Activated T-cell treated with anti-CD3 and anti-CD28 coated beads for 4 hours (primary cell): ENCODE results near the gene SELENOP.
"Not testable (repeated sequence)": the region's sequence is repeated elsewhere in the genome, so short reads cannot be mapped to it uniquely, and the experiment has no call there.

Source experiments
- DNase-seq: peaks from one replicate; pipeline ENCODE4 v3.0.0-alpha.2; 2020

Gene SELENOP

GRCh38 chr5:42811591-42812446 is at the start of gene SELENOP:
Gene SELENOP, minus strand, starts transcription at chr5:42811892. Its CDS starts 3,539 bp downstream, at chr5:42808353.
- DNase-seq = no peak

DNA sequence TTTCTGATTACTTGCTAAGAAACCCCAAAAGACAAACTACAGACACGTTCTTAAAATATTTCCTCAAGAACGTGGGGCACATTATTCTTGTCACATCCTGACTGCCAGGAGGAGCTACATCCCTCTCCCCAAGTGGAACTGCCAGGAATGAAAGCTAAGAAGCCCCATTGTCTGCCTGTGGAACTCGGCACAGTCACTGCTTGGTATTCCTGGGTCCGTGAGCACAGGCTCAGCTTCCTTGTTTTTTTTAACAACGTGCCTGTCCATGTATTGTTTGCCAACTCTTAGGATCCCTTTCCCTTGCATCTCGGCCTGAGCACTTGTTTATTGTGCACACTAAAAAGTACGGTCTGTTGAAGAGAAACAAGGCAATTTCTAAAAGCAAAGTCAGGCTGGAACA is 47.0 kb upstream of the SELENOP start:
- DNase-seq = no peak

GRCh38 chr5:42858031-42858643 is 46.4 kb upstream of the SELENOP start:
- DNase-seq = no peak

DNA sequence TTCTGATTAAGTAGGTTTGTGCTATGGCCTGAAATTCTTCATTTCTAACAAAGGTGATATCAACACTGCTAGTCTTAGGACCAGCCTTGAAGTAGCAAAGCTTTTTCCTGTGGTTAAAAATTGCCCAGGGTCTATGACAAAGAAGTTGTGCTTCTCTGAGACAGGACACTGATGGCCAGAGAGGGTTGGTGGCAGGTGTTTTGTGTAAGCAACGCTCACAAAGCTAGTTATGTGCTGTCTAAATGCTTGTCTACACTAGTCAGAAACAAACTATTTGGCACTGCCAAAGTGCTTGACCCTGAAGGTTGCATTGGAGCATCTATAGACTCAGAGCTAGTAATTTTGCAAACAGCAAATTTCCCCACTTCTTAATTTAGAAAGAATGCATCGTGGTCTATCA is 44.1 kb upstream of the SELENOP start:
- no peak for DNase-seq

- no peak for DNase-seq
Measured at GRCh38 chr5:42855386-42855785, 43.7 kb upstream of the SELENOP start.

- no peak for DNase-seq
Measured at GRCh38 chr5:42854795-42855194, 43.1 kb upstream of the SELENOP start.

GRCh38 chr5:42852826-42853225 is 41.1 kb upstream of the SELENOP start:
- DNase-seq = no peak

DNA sequence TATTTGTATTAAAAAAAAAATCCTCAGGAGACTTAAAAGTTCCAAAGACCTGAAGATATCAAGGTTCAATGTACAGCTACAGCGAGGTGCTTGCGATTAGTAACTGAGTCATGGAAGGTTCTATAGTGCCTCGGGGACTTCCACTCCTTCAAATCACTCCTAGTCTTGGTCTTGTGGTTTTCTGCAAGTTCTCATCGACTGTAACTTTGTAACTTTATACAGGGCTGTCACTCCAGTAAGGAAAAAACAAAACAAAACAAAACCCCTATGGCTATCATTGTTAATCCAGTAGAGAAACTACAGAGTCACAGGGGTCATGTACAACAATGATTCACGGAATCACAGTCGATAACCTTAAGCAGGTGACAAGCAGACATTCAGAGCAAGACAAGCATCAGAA is 39.8 kb upstream of the SELENOP start:
- no peak for DNase-seq

DNA sequence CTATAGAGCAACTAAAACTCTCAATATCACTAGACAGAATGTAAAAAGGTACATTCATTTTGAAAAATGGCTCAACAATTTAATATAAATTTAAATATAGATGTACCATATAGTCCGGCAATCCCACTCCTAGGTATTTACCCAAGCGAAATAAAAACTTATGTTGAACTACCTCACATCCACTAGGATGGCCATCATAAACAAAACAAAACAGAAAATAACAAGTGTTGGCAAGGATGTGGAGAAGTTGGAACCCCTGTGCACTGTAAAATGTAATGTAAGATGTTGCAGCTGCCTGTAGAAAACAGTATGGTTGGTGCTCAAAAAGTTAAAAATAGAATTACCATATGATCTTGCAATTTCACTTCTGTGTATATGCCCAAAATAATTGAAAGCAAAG is 36.9 kb upstream of the SELENOP start:
- DNase-seq = no peak

GRCh38 chr5:42844408-42844807 is 32.7 kb upstream of the SELENOP start:
- DNase-seq = not testable (repeated sequence)

GRCh38 chr5:42843675-42844292 is 32.1 kb upstream of the SELENOP start:
- DNase-seq = no peak

DNA sequence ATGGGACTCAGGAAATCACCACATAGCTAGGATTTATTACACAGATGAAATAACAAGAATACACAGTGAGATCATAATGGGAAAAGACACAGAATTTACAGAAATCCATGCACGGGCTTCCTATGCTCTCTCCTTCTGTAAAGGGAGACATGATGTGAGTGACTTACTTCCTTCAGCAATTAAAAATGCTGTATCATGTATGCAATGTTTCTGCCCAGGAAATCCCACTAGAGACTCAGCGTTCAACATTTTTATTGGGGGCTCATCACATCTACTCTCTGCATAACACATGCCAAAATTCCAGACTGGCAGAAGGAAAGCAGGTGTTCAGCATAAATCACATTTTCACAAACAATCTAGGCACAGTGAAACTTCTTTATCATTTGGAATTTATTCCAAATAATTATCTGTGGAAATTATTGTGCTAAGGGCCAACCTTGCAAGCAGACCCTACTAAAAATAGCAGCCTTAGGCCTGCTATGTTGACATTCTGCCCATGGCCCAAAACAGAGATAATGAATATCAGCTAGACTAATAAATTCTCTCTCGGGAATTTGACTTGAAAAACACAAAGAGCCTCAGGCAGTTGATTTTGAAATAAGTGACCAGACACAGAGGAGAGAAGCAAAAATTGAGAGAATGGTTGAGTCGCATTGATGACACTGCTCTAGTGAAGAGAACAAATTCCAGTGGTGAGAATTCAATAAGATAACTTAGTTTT is 31.4 kb upstream of the SELENOP start:
- no peak for DNase-seq

DNA sequence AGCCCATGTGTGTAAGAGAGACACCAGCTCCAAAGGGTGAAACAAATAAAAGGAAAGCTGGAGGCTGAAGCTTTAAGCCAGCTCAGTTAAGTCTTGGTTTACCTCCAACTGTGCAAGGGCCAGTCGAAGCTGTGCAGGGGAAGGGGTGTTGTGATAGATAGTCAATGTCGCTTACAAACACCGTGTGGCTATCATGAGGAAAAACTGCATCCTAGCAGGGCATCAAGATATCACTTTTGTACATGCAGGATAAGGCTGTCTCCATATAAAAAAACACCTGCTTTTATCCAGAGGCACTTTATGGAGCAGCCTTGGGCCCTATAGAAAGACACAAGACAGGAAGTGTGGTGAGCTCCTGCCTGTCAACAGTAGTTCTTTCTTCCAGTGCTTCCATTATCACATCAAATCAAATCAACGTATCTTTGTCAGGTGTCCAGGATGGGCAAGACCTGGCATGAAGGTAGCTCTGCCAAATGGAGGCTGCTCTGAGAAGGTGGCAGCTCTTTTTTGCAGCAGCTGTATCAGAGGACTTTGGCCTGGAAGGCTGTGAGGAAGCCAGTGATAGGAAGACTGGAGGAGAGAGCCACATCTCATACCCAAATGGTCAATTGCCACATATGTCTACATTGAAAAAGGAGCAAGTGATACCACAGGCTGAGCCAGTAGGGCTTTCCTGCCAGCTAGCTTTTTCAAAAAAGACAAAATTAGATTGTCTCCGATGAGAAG is 29.3 kb upstream of the SELENOP start:
- no peak for DNase-seq

- no peak for DNase-seq
Measured at GRCh38 chr5:42840269-42840668, 28.6 kb upstream of the SELENOP start.

DNA sequence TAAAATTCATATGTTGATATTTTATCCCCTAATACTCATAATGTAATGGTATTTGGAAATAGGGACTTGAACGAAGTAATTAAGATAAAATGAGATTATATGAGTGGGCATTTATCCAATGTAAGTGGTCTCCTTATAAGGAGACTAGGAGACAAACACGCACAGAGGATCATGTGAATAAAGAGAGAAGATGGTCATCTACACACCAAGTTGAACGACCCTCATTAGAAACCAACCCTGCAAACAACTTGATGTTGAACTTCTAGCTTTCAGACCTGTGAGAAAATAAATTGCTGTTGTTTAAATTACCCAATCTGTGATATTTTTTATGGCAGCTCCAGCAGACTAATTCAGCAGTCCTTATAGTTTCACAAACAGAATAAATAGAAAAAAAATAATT is 27.5 kb upstream of the SELENOP start:
- no peak for DNase-seq

DNA sequence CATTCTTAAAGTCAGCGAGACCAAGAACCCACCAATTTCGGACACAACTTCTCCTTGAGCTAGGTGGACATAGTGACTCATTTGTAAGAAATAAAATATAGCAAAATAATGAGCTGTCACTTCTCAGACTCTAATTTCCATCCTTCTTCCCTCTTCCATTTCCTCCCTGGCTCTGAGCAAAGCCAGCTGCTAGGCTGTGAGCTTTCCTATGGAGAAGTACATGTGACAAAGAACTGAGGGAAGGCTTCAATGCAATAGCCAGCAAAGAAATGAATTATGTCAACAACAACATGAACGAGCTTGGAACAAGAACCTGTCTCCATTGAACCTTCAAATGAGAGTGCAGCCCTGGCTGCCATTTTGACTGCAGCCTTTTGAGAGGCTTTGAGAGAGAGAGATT is 25.9 kb upstream of the SELENOP start:
- DNase-seq = no peak

GRCh38 chr5:42836070-42836769 is 24.5 kb upstream of the SELENOP start:
- no peak for DNase-seq

GRCh38 chr5:42832060-42832459 is 20.4 kb upstream of the SELENOP start:
- DNase-seq = no peak

- DNase-seq = no peak
Measured at GRCh38 chr5:42830924-42831323, 19.2 kb upstream of the SELENOP start.

DNA sequence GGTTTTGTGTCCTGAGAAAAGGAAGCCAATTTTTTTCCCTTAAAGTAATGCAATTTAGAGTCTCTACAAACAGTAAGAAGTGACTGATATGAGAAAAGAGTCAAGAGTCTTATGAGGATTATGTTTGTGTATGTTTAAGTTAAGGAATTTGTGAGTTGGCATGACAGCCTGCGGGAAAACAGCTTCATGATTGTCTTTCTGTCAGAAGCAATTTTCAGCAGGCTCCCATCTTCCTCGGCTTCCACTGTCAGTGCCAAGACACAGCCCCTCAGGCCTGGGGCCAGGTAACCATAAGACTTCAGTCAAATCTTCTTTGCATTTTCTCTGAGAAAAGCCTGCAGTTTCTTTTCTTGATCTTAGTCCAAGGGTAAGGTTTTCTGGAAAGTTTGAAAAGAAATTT is 17.0 kb upstream of the SELENOP start:
- no peak for DNase-seq

- DNase-seq = no peak
Measured at GRCh38 chr5:42826757-42827515, 15.2 kb upstream of the SELENOP start.
